NCI-H526 treated with DMSO at 0.1 percent for 48 hours (cell line): ENCODE data around the gene HIPK2.
"Not testable (repeated sequence)": the region's sequence is repeated elsewhere in the genome, so short reads cannot be mapped to it uniquely, and the experiment has no call there.

Source experiments
- DNase-seq: peaks from one replicate; lab custom pipeline; 2025; lab: John Stamatoyannopoulos, UW

HIPK2 gene

DNA sequence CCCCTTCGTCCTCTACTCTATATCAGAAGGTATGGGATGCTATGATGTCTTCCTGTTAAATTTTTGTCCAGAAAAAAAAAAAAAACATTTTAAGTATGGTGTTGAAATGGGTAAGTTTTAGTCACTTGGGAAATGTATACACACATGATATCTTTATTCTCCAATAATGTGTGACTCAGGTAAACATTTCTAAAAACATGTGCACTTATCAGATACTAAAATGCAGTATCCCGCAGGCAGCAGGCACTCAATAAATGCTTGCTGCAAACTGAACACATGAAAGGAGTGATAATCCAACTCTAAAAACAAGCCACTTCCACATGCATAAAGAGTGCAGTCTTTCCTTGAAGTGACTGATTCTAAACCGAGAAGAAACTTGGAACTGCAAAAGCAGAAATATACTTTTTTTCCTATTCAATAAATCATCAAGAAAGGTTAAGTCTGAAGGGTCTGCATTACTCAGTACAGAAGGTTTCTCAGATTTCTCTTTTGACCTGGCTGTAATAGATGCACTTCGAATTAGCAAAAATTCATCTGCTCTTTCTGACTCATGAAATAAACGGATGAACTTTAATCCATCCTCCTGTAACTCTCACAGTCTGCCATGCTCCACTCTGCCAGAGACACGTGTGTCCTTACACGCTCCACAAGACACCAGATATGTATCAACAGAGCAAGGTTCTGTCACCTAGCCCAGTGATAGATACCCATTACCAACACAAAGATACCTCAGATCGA is 84.0 kb downstream of the HIPK2 start:
- no peak for DNase-seq

DNA sequence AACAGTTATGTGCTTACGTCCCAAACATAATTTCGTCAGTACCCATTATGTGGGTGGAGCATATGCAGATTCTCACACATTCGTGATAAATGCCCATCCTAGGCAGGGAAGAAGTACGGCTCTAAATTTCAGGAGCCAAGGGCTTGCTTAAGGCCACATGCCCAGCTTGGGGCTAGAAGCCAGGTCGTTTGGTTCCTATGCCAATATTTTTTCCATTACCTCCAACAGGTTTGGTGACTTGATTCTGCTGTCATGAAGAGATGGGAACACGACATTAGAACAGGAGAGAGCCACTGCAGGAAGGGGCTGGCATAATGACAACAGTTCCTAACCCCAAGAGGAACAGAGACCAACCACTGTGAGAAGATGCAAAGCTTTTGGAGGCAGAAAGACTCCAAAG is 85.1 kb downstream of the HIPK2 start:
- no peak for DNase-seq

DNA sequence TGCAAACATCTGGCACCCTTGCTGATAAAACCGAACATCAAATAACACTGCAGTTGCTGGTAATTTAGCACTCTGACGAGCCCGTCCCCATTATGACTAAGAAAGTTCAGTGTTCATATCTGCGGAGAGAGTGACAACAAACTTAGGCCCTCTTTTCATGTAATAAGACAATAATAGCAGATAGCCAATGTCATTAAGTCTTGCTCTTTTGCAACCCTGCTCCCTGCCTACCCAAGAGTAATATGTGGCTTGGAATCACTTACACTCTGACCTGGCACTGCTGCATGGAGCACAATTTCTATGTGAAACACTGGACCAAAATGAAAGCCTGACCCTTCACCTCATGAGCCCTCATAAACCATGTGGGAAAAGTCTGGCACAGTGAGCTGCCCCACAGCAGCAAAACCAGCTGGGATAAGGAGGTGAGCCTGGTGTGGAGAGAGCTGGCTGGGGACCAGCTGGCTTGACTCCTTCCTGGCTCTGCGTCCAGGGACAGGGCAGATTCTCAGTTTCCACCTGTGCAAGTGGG is 86.5 kb downstream of the HIPK2 start:
- DNase-seq, result no peak

DNA sequence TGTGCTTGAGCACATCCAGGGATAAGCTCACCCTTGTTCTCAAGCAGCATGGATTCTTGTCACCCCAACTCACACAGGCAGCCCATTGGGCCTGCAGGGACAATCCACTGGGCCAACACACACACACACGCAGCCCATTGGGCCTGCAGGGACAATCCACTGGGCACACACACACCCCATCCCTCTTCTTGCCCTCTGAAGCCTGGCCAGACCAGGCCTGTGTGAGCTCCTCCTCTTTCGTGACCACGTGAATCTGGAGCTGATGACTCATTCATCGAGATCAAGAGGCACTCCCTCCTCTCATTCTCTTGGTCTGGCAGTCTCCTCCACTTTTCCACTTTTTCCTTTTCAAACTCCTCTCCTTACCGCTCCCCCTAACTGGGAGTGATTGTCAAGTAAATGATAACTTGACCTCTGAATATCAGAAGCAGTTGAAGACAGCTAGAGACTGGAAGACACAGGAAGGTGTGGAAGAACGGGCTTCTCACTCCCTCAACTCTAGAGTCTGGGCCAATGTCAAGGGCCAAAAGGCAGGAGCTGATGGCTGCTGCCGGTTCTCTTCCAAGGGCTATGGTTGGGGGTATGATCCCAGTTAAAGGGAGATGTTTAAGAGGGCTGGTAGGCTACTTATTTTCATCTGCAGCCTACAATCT is 89.7 kb downstream of the HIPK2 start:
- DNase-seq, result no peak

DNA sequence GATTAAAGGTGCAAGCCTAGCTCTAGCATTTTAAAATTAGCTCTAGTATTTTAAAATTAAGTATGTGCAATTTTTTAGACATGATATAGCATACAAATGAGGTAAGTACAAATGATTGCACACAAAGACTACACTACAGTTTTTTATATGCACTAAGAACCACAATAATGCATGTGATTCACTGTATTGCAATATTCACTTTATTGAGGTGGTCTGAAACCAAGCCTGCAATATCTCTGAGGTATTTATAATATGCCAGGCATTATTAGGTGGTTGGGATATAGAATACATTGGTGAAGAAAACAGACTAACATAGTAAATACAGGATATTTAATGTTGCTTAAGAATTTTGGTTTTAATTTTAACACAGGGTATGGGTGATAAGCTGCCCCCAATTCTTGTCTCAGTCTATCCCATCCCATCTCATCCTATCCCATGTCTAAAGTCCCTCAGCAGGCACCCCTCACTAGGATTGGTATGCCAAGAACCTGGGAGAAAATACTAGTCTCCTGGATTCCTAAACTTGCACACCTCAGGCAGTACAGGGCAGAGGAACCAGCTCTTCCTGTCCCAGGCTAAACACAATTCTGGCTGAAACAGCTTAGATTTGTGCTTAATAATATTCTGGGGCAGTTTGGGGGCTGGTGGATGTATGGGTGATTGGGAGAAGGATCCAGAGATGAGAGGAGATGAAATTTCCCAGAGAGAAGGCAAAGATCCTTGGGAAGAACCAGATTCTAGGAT is 90.4 kb downstream of the HIPK2 start:
- DNase-seq, result no peak

GRCh38 chr7:139683137-139683921 is 94.5 kb downstream of the HIPK2 start:
- DNase-seq, result no peak

- DNase-seq, result no peak
Observed at GRCh38 chr7:139682136-139683013, 95.4 kb downstream of the HIPK2 start.

GRCh38 chr7:139681812-139682135 is 96.0 kb downstream of the HIPK2 start:
- no peak for DNase-seq

GRCh38 chr7:139681463-139681755 is 96.4 kb downstream of the HIPK2 start:
- no peak for DNase-seq

DNA sequence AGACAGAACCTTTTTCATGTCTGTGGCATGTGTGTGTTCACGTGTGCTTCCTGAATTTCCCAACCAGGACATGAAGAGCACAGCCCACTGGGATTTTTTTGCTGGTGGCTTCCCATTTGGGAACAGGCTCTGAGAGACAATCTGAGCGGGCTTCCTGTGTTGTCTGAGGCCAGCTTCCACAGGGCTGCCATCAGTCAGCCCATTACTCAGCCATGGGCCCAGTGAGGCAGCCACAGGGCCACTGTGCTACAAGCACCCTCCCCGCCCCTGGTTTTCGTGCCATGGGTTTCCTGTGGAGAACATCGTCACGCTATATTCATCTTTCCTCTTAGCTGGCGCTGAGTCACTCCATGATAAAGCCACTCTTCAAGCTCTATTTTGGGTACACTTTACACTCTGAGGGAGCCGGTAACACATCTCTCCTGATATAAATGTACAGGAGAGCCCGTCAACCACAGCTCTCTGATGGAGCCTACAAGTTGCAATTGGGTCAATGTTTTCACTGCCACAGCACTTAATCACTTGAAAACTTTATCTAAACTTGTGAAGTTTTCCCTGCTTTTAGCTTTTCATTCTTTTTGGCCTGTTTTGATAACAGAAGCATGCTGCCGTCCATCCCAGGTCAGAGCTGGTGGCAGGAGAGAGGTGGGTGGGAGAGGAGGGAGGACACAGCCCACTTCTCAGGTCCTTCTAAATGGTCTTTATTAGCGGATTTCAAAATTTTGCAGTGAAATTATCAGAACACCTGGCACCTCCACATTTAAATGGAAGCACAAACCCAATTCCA is 96.9 kb downstream of the HIPK2 start:
- DNase-seq, result no peak

DNA sequence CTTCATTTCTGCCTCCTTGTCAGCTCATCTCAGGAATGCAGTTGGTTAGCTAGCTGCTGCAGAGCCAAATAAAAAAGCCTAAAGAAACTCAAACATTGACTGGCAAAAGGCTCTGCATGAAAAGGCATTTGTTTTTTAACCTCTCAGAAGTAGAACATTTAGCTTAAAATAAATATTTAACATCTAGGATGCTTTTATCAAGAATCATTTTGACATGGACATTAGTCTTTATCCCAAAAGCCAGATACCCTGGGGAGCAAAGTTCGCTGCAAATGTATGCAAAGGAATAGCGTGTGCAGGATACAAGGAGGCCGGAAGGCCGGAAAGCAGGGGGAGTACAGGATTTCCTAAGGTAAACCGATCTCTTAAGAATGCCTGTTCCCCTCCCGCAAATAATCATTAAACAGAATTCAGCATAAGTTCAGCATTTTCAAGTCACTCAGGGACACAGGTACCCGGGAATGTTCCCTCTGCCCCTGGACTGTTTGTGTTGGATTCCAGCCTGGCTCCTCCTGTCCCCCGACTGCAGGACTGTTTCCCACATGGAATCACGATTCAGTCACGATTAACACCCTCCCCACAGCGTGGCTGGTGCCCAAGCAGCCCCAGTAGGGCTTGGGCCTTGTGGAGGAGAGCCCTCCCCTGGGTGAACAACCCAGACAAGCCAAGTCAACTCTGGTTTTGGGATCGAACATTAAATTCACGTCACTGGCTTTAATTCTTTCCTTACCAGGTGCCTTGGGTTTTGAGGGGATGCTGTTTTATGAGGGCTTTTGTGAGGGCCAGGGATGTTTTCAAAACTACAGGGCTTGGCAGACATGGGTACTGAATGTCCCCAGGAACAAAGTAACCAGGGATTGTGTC is 97.8 kb downstream of the HIPK2 start:
- no peak for DNase-seq

DNA sequence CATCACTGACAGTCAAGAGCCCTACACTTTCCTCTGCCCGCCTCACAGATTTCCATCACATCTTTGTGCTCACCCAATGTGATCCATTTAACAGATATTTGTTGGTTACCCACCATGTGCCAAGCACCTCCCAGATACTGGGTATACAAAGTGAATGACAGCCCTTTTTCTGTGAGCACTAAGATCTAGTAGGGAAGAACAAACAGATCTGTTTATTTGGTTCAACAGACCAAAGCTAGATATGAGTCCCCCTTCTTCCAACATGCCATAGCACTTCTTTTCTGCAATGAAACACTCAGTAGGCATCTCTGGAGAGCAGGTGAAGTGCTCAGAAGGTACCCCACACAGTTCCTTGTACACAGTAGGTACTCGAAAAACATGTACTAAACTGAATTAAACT is 101.4 kb downstream of the HIPK2 start:
- DNase-seq, result no peak

DNA sequence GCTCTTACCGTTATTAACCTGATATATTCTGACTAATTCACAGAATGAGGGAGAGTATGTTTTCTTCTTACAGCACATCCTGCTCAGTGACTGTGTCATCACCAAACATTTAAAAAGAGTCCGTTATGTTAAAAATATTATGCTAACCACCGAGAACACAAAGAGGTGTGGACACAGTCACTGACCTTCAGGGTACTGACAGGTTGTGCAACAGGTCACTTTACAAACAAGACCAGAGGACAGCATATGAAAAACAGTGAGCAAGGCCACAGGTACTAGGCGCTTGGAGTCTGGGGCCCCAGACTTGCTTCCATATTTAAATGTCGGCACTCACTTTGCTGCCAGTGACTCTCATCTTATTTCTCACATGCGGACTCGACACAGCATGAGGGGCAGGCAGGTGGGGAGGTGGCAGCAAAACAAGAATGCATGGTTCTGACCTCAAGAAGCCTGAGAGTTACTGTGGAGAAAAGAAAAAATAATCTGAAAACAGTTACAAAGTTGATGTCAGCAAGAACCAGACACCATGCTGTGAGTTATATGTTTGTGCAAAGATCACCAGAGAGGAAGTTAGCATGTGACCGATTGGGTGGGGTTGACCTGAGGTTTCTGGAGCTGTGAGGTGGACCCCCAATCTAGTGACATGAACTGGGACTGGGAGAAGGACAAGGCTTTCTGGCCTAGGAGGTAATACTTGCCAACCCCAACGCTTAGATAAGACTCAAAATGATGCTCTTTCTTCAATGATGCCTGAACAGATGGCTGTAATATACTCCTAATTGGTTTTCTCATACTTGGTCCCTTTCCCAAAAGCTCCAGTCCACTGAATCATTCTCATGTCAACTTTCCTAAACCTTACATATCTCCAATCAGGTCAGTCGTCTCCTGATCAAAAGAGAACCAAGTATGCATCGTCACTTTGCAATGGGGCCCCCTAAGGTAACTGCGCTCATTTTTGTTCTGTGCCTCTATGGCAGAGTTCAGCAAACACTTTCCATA is 102.4 kb downstream of the HIPK2 start:
- DNase-seq, result no peak

DNA sequence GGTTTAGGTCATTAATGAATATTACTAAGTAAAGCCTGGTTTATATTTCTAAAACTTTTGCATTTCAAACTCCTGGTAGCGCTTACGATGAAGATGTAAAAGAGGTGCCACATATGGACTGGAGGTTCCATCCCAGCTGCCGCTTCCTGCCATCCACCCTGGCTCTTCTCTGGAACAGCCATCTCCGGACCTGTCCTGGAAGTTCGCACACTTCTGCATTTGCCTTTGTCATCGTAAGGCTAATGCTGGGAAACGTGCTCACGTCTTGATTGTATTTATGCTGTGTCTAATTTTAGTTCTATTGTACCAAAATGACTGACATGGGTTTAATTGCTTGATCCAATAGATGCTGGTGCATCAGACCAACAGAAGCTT is 103.1 kb downstream of the HIPK2 start:
- no peak for DNase-seq

DNA sequence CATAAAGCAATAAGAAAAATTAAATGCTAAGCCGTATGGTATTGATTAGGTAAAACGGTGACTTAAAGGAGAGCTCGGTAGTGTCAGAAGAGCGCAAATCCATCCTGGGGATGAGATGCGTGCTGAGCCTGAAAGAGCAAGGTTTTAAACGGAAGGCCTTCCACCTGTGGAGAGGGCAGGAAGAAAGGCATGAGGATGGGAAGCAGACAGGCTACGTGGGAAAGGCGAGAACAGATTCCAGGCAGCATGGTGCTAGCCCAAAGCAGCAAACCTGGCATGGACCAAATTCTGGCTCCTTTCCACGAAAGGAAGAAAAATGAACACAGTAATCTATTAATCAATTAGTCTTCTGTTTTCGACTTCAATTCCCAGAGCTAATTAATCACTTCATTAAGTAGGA is 103.5 kb downstream of the HIPK2 start:
- DNase-seq, result no peak

DNA sequence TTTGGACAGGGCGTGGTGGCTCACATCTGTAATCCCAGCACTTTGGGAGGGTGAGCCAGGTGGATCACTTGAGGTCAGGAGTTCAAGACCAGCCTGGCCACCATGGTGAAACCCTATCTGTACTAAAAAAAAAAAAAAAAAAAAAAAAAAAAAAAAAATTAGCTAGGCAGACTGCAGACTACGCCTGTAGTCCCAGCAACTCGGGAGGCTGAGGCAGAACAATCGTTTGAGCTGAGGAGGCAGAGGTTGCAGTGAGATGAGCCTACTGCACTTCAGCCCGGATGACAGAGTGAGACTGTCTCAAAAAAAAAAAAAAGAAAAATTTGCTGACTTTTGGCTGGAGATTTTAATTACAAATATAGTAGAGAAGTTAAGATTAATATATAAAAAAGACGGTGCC is 104.0 kb downstream of the HIPK2 start:
- DNase-seq, result no peak

DNA sequence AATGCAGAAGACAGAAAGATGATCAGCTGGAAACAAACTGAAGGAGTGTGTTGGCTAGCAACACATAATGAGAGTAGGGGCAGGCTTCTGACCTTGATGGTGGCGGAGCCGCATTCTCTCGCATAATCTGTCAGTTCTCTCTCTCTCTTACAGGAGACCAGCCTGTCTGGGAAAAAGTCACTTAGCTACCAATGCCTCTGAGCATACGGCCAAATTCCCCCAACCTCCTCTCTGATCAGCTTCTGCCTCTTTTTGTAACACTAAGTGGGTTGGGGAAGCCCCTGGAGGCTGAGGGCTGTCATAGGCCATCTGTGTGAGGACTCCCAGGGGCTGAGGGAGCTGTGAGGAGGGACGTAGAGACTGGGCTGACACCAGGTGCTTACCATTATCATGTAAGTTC is 104.6 kb downstream of the HIPK2 start:
- no peak for DNase-seq

- no peak for DNase-seq
Observed at GRCh38 chr7:139671967-139672366, 105.8 kb downstream of the HIPK2 start.

- not testable (repeated sequence) for DNase-seq
Observed at GRCh38 chr7:139670662-139671061, 107.1 kb downstream of the HIPK2 start.
